Measurements from ENCODE around the gene SBF2.

SBF2 gene

GRCh38 chr11:10017911-10018310 lies 276.1 kb downstream of the SBF2 start:
- in situ Hi-C loops (cut with HindIII; ENCODE audit: low sequenced_read_pairs): no loop called here
- no peak overlapping the region for H3K4me3 ChIP-seq (ENCODE audit: low read depth, low read length)
- no peak for DNase-seq (ENCODE audit: low read depth)
- TF ChIP-seq CTCF (IDR thresholded peaks at IDR 0.05; ENCODE audit: low read depth, low read length, missing control alignments): no peak

GRCh38 chr11:10017050-10017449 lies 277.0 kb downstream of the SBF2 start:
- no peak for TF ChIP-seq CTCF (IDR thresholded peaks at IDR 0.05; ENCODE audit: low read depth, low read length, missing control alignments)
- in situ Hi-C loops (cut with HindIII; ENCODE audit: low sequenced_read_pairs): no loop called here
- DNase-seq (ENCODE audit: low read depth): no peak
- no peak overlapping the region for H3K4me3 ChIP-seq (ENCODE audit: low read depth, low read length)

GRCh38 chr11:10012068-10012467 lies 282.0 kb downstream of the SBF2 start:
- no peak overlapping the region for H3K4me3 ChIP-seq (ENCODE audit: low read depth, low read length)
- in situ Hi-C loops (cut with HindIII; ENCODE audit: low sequenced_read_pairs): no loop called here
- no peak for TF ChIP-seq CTCF (IDR thresholded peaks at IDR 0.05; ENCODE audit: low read depth, low read length, missing control alignments)
- no peak for DNase-seq (ENCODE audit: low read depth)

GRCh38 chr11:10005955-10006525 lies 288.0 kb downstream of the SBF2 start:
- TF ChIP-seq CTCF (IDR thresholded peaks at IDR 0.05; ENCODE audit: low read depth, low read length, missing control alignments): no peak
- H3K4me3 ChIP-seq (ENCODE audit: low read depth, low read length): no peak overlapping the region
- no peak for DNase-seq (ENCODE audit: low read depth)
- in situ Hi-C loops (cut with HindIII; ENCODE audit: low sequenced_read_pairs): no loop called here

- in situ Hi-C loops (cut with HindIII; ENCODE audit: low sequenced_read_pairs): no loop called here
Observed at GRCh38 chr11:10004526-10005113, 289.4 kb downstream of the SBF2 start.

GRCh38 chr11:10002221-10002620 lies 291.8 kb downstream of the SBF2 start:
- no peak for TF ChIP-seq CTCF (IDR thresholded peaks at IDR 0.05; ENCODE audit: low read depth, low read length, missing control alignments)
- DNase-seq (ENCODE audit: low read depth): no peak
- H3K4me3 ChIP-seq (ENCODE audit: low read depth, low read length): no peak overlapping the region
- in situ Hi-C loops (cut with HindIII; ENCODE audit: low sequenced_read_pairs): no loop called here

More at GRCh38 chr11:10004526-10005113, 289.4 kb downstream of the SBF2 start:
- no peak for DNase-seq (ENCODE audit: low read depth)
- TF ChIP-seq CTCF (IDR thresholded peaks at IDR 0.05; ENCODE audit: low read depth, low read length, missing control alignments): no peak
- no peak overlapping the region for H3K4me3 ChIP-seq (ENCODE audit: low read depth, low read length)
